HEK293 (cell line): ENCODE measurements around the gene KDR.

ENCODE experiments used
- TCF7L2 ChIP-seq: IDR thresholded peaks from 2 replicates; pipeline ENCODE4 v1.6.1; 2011; ENCODE audit warnings: low read depth, mild to moderate bottlenecking, inconsistent platforms, low read length, moderate library complexity, borderline replicate concordance
- ZEB2 ChIP-seq: fragments of 450-650 bp; formaldehyde crosslinking; IDR thresholded peaks from 2 replicates; pipeline ENCODE4 v1.5.1; 2016; ENCODE audit warnings: missing biosample characterization, missing genetic modification characterization
- ZFP41 ChIP-seq: fragments of 450-650 bp; formaldehyde crosslinking; IDR thresholded peaks from 2 replicates; pipeline ENCODE4 v1.5.1; 2016; ENCODE audit warnings: missing biosample characterization, missing genetic modification characterization, borderline replicate concordance
- ZNF174 ChIP-seq: fragments of 450-650 bp; formaldehyde crosslinking; IDR thresholded peaks from 2 replicates; pipeline ENCODE4 v1.5.0; 2017; ENCODE audit warnings: missing biosample characterization, mild to moderate bottlenecking, missing genetic modification characterization
- ZNF19 ChIP-seq: fragments of 450-650 bp; formaldehyde crosslinking; IDR thresholded peaks from 2 replicates; pipeline ENCODE4; 2016; ENCODE audit warnings: missing biosample characterization, missing genetic modification characterization, low read depth
- ZNF274 ChIP-seq, 2 experiments: fragments of 200-500 bp in 1 of 2; fragments of 450-650 bp in 1 of 2; sonication (Bioruptor generic) in 1 of 2; formaldehyde crosslinking in 1 of 2; IDR thresholded peaks; 2 replicates each; pipeline versions ENCODE4 v1.5.1 to v1.6.1; 2014 to 2016; ENCODE audit warnings: borderline replicate concordance in 1 of 2, inconsistent platforms in 1 of 2, low read length in 1 of 2, missing biosample characterization in 1 of 2, missing genetic modification characterization in 1 of 2
- ZNF530 ChIP-seq: fragments of 450-650 bp; formaldehyde crosslinking; IDR thresholded peaks from 2 replicates; pipeline ENCODE4 v1.5.1; 2016; ENCODE audit warnings: low read depth, missing biosample characterization, missing genetic modification characterization
- TF ChIP-seq, protein P1 (sequence below): fragments of 450-650 bp; formaldehyde crosslinking; IDR thresholded peaks from 2 replicates; pipeline ENCODE4 v1.5.1; 2016; ENCODE audit warnings: missing biosample characterization, missing genetic modification characterization
- TF ChIP-seq, protein P2 (sequence below): fragments of 450-650 bp; IDR thresholded peaks from 2 replicates; pipeline ENCODE4 v1.5.1; 2018; ENCODE audit warnings: missing biosample characterization, mild to moderate bottlenecking, missing genetic modification characterization
- TF ChIP-seq, protein P3 (sequence below): fragments of 450-650 bp; formaldehyde crosslinking; IDR thresholded peaks from 2 replicates; pipeline ENCODE4 v1.5.1; 2016; ENCODE audit warnings: missing biosample characterization, missing genetic modification characterization

DNA sequence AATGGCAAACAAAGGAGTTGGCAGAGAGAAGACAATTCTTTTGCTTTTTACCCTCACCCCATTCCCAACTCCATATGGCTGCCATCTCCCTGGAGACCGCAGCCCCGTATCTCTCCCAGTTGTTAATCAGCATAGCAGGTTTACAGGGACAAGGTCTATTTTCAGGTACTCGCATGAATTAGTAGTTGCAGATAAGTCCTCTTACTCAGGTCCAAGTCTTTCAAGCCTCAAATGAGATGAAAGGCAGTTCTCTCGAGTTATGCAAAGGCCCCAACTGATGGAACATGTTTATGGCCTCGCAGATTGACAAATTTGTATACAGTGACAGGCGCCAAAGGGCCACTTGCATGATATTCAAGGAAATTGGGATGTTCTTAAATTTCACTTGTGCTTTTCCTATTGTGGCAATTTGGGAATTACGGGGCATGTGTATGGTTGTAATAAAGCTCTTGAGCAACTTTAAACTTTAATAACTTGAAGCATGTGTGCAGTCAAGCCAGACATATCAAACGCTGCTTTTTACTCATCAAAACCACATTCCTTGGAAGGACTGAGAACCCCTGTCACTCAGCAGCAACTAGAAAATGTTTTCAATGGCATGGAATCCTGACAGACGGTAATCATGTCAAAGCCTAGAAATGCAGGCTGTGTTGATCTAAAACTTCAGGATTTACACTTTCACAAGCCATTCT lies 45.1 kb downstream of the KDR start:
- TF ChIP-seq, protein P1, sequence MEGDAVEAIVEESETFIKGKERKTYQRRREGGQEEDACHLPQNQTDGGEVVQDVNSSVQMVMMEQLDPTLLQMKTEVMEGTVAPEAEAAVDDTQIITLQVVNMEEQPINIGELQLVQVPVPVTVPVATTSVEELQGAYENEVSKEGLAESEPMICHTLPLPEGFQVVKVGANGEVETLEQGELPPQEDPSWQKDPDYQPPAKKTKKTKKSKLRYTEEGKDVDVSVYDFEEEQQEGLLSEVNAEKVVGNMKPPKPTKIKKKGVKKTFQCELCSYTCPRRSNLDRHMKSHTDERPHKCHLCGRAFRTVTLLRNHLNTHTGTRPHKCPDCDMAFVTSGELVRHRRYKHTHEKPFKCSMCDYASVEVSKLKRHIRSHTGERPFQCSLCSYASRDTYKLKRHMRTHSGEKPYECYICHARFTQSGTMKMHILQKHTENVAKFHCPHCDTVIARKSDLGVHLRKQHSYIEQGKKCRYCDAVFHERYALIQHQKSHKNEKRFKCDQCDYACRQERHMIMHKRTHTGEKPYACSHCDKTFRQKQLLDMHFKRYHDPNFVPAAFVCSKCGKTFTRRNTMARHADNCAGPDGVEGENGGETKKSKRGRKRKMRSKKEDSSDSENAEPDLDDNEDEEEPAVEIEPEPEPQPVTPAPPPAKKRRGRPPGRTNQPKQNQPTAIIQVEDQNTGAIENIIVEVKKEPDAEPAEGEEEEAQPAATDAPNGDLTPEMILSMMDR (tag by site-specific recombination) = no peak
- peak; percentile 95 for TF ChIP-seq TCF7L2
- TF ChIP-seq ZEB2 = no peak
- no peak for TF ChIP-seq ZNF274 (IDR thresholded peaks at IDR 0.05; ENCODE audit: low read length)
- TF ChIP-seq ZNF274 (tag by site-specific recombination; IDR thresholded peaks at IDR 0.05; ENCODE audit: borderline replicate concordance) = no peak
- TF ChIP-seq ZNF530 (tag by site-specific recombination) = no peak
- TF ChIP-seq, protein P2, sequence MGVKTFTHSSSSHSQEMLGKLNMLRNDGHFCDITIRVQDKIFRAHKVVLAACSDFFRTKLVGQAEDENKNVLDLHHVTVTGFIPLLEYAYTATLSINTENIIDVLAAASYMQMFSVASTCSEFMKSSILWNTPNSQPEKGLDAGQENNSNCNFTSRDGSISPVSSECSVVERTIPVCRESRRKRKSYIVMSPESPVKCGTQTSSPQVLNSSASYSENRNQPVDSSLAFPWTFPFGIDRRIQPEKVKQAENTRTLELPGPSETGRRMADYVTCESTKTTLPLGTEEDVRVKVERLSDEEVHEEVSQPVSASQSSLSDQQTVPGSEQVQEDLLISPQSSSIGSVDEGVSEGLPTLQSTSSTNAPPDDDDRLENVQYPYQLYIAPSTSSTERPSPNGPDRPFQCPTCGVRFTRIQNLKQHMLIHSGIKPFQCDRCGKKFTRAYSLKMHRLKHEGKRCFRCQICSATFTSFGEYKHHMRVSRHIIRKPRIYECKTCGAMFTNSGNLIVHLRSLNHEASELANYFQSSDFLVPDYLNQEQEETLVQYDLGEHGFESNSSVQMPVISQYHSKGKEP (tag by site-specific recombination) = no peak
- TF ChIP-seq ZNF19 (tag by site-specific recombination) = no peak
- TF ChIP-seq ZNF174 (tag by site-specific recombination) = no peak
- no peak for TF ChIP-seq ZFP41 (tag by site-specific recombination)
- TF ChIP-seq, protein P3, sequence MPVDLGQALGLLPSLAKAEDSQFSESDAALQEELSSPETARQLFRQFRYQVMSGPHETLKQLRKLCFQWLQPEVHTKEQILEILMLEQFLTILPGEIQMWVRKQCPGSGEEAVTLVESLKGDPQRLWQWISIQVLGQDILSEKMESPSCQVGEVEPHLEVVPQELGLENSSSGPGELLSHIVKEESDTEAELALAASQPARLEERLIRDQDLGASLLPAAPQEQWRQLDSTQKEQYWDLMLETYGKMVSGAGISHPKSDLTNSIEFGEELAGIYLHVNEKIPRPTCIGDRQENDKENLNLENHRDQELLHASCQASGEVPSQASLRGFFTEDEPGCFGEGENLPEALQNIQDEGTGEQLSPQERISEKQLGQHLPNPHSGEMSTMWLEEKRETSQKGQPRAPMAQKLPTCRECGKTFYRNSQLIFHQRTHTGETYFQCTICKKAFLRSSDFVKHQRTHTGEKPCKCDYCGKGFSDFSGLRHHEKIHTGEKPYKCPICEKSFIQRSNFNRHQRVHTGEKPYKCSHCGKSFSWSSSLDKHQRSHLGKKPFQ (tag by site-specific recombination) = no peak
